ENCODE measurements around the gene LRP1B. TPM values are rescaled to one million over a fixed set of nuclear protein-coding genes. Genes with fewer than 3 reads are reported as not detected.
"Not testable (repeated sequence)": the region's sequence is repeated elsewhere in the genome, so short reads cannot be mapped to it uniquely, and the experiment has no call there.

Gene LRP1B
- total RNA-seq, 1 donor from 2014 or later: 0.89 TPM

DNA sequence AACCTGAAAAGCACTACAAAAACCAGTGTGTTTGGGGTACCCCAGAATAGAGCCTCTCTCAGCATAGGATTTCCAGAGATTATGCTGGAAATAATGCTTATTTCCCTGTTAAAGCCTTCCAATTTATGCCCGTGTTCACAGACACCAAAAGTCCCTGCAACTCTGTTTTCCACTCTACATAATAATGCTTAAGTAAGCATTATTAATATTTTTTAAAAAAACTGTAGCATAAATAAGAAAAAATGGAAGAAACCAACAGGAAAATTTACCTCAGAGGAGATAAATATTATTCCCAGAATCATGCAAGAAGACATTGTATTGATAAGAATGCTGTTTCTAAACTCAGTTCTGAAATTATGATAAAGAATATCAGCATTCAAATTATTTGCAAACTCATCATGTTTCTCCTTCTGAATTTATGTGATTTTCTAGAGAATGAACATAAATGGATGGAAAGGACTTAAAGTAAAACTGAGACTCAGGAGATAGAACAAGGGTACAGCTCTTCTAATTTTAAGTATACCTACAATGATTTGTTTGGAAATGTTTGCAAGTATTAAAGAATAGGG lies 241.7 kb downstream of the LRP1B start:
- no peak for DNase-seq (ENCODE audit: low spot score)

DNA sequence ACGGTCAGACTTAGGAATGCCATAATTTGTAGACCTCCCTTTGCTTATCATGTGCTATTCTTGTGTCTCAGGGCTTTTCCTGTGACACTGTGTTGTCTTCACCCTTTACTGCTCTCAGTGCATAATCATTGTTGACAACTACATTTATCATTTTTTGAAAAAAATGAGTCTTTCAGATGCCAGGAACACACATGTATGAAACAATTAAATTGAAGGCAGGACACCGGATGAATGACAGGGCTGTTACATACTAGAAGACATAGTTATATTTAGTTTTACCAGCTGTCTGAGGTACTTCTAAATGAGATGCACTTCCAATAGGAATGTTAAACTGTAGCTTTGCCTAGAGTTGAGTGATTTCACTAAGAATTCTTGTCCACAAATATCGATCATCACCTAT lies 243.5 kb downstream of the LRP1B start:
- no peak for DNase-seq (ENCODE audit: low spot score)

DNA sequence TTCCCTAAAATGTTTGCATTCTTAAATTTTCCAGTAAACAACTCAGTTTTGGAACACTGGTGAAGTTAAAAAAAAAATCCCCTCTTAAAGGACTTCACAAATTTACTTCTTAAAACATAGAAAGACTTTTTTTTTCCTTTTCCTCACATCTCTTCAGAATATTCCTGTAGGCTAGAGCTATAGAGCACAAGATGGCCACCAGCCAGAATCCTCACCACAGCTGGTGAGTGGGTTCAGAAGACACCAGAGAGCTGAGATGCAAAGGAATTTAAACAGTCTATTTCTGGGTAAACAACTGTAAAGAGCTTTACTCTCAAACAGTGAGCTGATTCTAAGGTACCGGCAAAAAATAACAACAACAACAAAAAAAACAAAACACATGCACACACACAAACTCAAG lies 252.8 kb downstream of the LRP1B start:
- DNase-seq (ENCODE audit: low spot score): no peak

GRCh38 chr2:141871913-141872634 lies 258.7 kb downstream of the LRP1B start:
- DNase-seq (ENCODE audit: low spot score): no peak

DNA sequence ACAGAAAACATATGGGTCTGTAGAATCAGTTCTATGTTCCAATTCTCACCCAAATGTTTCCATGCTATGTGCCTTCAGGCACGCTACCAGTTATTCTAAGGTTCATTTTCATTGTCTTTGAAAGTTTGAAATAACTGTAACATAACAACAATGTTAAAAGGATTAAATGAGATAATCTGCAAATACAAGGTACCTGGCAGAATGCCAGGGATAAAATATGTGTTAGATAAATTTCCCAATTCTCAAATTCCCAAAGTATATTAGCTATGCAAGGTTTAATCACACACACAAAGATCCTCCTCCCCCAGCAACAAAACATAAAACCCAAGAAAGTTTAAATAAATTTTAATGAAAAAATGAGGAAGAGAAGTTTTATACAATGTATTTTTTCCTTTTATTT lies 261.2 kb downstream of the LRP1B start:
- no peak for DNase-seq (ENCODE audit: low spot score)

DNA sequence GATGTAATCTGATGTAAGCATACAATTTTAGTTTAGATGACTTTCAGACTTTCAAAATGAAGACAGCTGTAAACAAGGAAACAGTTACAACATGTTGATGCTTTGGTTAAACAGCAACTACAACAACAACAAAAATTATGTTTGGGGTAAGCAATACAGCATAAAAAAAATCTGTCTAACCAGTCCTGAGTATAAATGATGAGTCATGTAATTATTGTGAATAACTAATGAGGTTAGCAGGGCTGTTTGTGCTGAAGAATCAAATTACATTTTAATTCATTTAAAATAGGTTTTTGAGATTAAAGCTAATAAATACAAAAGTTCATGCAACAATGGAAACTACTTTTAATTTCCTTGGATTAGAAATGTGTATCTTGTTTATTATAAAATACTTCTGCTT lies 266.9 kb downstream of the LRP1B start:
- no peak for DNase-seq (ENCODE audit: low spot score)

GRCh38 chr2:141856215-141856919 lies 274.4 kb downstream of the LRP1B start:
- no peak for DNase-seq (ENCODE audit: low spot score)

DNA sequence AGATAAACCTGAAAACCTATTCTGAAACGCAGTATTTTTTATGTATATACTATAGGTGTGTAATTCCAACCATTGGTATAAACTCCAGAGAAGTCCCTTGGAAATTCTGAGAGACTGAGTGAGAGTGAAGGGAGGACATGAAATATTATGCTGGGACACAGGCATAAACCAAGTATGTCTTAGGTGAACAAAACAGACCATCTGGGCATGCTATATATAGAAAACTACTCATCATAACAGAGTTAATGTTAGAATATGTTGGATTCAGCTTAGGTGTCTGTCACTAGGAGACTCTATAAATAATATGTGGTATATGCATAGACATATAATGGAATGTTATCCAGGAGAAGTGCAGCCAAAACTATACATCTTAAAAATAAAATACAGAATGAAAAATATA lies 282.6 kb downstream of the LRP1B start:
- DNase-seq (ENCODE audit: low spot score): no peak

GRCh38 chr2:141844231-141844630 lies 286.6 kb downstream of the LRP1B start:
- DNase-seq (ENCODE audit: low spot score): no peak

GRCh38 chr2:141835103-141835502 lies 295.7 kb downstream of the LRP1B start:
- DNase-seq (ENCODE audit: low spot score): no peak

- DNase-seq (ENCODE audit: low spot score): no peak
These were observed 302.1 kb downstream of the LRP1B start for GRCh38 chr2:141828761-141829160.

- no peak for DNase-seq (ENCODE audit: low spot score)
These were observed 306.0 kb downstream of the LRP1B start for GRCh38 chr2:141824790-141825189.

GRCh38 chr2:141820893-141821292 lies 309.9 kb downstream of the LRP1B start:
- DNase-seq (ENCODE audit: low spot score): no peak

DNA sequence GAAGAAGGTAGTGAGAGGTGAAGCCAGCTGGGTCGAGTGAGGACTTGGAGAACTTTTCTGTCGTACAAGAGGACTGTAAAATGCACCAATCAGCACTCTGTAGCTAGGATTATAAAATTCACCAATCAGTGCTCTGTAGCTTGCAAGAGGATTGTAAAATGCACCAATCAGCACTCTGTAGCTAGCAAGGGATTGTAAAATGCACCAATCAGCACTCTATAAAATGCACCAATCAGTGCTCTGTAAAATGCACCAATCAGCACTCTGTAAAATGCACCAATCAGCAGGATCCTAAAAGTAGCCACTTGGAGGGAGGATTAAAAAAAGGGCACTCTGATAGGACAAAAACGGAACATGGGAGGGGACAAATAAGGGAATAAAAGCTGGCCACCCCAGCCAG lies 315.5 kb downstream of the LRP1B start:
- not testable (repeated sequence) for DNase-seq (ENCODE audit: low spot score)

- DNase-seq (ENCODE audit: low spot score): no peak
These were observed 316.7 kb downstream of the LRP1B start for GRCh38 chr2:141814150-141814549.

DNA sequence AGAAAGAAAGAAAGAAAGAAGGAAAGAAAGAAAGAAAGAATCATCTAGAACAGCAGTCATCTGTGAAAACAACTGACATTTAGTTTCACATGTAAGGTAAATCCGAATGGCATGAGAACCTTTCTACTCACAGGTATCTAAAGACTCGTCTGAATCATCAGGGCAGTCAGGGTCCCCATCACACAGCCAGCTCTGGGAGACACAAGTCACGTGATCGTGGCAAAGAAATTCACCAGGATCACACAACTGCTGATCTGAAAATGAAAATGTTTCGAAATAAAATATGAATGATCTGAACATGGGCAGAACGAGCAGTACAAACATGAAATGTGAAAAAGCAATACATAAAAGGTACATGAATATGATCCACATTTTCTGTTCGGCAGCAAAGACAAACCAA lies 320.7 kb downstream of the LRP1B start:
- no peak for DNase-seq (ENCODE audit: low spot score)

DNA sequence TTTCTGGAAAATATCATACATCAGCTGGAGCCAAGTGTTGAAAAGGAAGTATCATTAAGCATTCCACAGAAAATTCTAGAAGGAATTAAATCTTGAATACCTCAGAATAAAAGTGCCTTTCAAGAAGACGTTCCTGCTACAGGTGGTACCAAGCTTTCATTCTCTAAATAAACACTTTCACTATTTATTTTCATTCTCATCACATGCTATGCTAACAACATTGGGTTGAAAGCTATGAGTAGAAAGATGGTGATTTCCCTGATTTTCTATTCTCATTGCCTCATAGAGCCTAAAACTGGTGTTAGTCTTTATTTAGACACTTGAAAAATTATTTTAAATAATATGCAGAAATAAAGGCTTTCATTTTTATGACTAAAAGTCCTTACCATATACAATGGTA lies 324.7 kb downstream of the LRP1B start:
- no peak for DNase-seq (ENCODE audit: low spot score)

DNA sequence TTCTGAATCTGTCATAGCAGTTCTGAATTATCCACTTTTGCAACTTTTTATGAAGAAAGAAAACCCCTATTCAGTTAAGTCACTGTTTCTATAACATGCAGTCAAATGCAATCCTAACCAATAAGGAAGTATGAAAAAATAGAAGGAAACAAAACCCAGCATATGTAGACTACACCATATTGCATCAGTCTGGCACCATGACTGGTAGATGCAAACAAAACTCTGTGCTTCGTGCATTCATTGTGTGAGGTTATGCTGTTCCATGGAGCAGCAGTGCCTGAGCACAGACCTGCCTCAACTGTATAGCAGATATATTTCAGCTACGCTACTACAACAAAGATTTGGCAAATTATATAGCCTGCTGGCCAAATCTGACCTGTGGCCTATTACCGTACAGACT lies 325.5 kb downstream of the LRP1B start:
- DNase-seq (ENCODE audit: low spot score): no peak

- no peak for DNase-seq (ENCODE audit: low spot score)
These were observed 334.4 kb downstream of the LRP1B start for GRCh38 chr2:141796449-141796848.

DNA sequence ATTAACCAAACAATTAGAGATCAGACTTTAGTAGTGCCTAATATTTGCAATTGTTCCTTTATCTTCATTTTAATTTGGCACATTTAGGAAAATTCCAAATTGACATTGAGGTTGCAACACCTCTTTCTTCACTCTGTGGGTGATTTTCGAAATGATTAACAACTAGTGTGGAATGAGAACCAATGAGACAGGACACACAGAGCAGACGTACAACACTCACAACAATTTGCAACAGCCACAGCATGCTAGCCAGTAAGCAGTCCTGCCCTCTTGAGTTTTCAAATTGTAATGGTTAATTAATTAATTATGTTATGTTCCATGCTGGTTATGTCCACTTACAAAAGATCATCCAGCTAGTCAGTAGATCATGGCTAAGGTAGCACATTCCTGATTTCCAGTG lies 339.3 kb downstream of the LRP1B start:
- no peak for DNase-seq (ENCODE audit: low spot score)

DNA sequence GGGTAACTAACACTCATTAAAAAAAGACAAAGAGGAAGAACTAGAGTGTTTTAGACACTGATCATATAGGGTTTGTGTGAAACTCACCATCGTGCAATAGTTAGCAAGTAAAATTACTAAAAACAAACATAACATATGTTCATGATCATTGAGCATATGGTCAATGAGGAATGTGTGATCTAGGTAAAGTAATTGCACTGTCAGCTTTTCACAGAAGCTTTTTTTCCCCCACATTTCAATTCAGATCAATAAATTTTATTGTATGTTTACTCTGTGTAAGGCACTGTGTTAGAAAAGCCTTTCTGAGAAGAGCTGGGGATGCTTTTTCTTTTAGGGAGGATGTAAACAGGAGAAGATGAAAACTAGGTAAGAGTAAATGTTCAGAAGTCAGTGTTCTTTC lies 348.2 kb downstream of the LRP1B start:
- DNase-seq (ENCODE audit: low spot score): no peak

GRCh38 chr2:141778315-141778835 lies 352.4 kb downstream of the LRP1B start:
- no peak for DNase-seq (ENCODE audit: low spot score)

DNA sequence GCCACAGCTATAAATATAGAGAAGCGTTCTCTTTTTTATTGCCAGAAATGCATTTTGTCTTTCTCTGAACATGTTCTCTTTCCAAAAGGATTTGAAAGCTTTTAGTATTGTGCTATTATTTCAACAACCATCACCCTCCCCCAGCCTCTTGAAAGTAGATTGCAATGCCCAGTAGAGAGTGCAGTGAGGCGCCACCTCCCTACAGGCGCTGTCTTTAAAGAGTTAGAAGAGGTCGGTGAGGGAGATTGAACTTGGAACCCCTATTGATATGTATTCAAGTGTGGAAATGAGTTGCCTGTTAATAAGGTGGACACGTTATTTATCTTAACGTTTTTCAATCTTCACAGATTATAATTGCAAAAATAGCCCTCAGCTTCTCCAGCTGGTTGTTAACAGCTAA lies 360.3 kb downstream of the LRP1B start:
- no peak for DNase-seq (ENCODE audit: low spot score)
